Heart left ventricle (tissue), 16 donors: ENCODE results near the gene SRP68. TPM values are rescaled to one million over a fixed set of nuclear protein-coding genes. Genes with fewer than 3 reads are reported as not detected.

Experiments
- ATAC-seq, 4 donors: fragments of 200-7000 bp; cut with Tn5 transposase; one replicate each; pipeline ENCODE4 v1.9.1; 2020 to 2022; ENCODE audit warnings: moderate library complexity in 4 of 4, mild to moderate bottlenecking in 3 of 4, moderate number of reproducible peaks in 1 of 4
- DNase-seq, 5 donors: peaks; one replicate each; pipeline ENCODE4 v3.0.0-alpha.2; 2020
- H3K27ac ChIP-seq, 12 donors: fragments of 200-600 bp; sonication (generic) in 4 of 12; one replicate each; pipeline versions ENCODE4 v1.5.0 to v1.8.0; 2016 to 2022; ENCODE audit warnings: mild to moderate bottlenecking in 2 of 12
- H3K27me3 ChIP-seq, 9 donors: fragments of 200-600 bp; sonication (generic) in 2 of 9; one replicate each; pipeline versions ENCODE4 v1.5.1 to v1.8.0; 2016 to 2022; ENCODE audit warnings: mild to moderate bottlenecking in 3 of 9
- H3K36me3 ChIP-seq, 9 donors: fragments of 200-600 bp; sonication (generic) in 2 of 9; one replicate each; pipeline versions ENCODE4 v1.5.0 to v1.8.0; 2018 to 2022; ENCODE audit warnings: mild to moderate bottlenecking in 2 of 9
- H3K4me1 ChIP-seq, 12 donors: fragments of 200-600 bp; sonication (generic) in 4 of 12; one replicate each; pipeline versions ENCODE4 v1.5.0 to v1.8.0; 2016 to 2022; ENCODE audit warnings: mild to moderate bottlenecking in 3 of 12
- H3K4me3 ChIP-seq, 12 donors: fragments of 200-600 bp; sonication (generic) in 4 of 12; one replicate each; pipeline versions ENCODE4 v1.5.0 to v1.8.0; 2017 to 2022; ENCODE audit warnings: mild to moderate bottlenecking in 9 of 12, moderate library complexity in 4 of 12
- H3K9me3 ChIP-seq, 12 donors: fragments of 200-600 bp; sonication (generic) in 4 of 12; one replicate each; pipeline versions ENCODE4 v1.5.0 to v1.8.0; 2016 to 2022; ENCODE audit warnings: mild to moderate bottlenecking in 1 of 12
- POLR2A ChIP-seq, 2 donors: fragments of 450-650 bp; IDR thresholded peaks; one replicate each; pipeline ENCODE4 v1.6.1; 2017; ENCODE audit warnings: antibody characterized with exemption in 2 of 2, mild to moderate bottlenecking in 2 of 2, moderate library complexity in 2 of 2
- whole genome bisulfite sequencing, 4 donors: extraction: QIAGEN DNeasy Blood & Tissue Kit in 2 of 4; methylation state at CpG; one replicate each; pipeline versions ENCODE4 v1.1.5 to v1.1.7; 2013 to 2018; 5-methylcytosine and 5-hydroxymethylcytosine counted together
- intact Hi-C, 10 donors: fragments of 100-400 bp; cut with DNase I; formaldehyde crosslinking; loops; one replicate each; pipeline versions ENCODE4 v1.11.1 to v1.14.2; 2022
- polyA plus RNA-seq, 2 donors: library from polyadenylated mRNA; stranded (reverse); fragments of 200-250 nt; gene quantifications; one replicate each; pipeline ENCODE4 v1.2.3, GENCODE V29; 2013
- total RNA-seq, 9 donors: library from RNA; depleted of rRNA in 2 of 9; stranded (reverse); fragments of >200 nt in 2 of 9; fragmentation: NEBNext Ultra II Directional in 3 of 9; extraction: Animal tissue kit (Norgen Biotek cat#: 25700) in 3 of 9; gene quantifications; one replicate each; pipeline versions ENCODE4 v1.1.0 to v1.2.4, GENCODE V29; 2016 to 2023
- TF ChIP-seq, protein P1 (sequence below), 12 donors: fragments of 200-600 bp; sonication (generic) in 4 of 12; IDR thresholded peaks; one replicate each; pipeline versions ENCODE4 v1.5.0 to v1.8.0; 2018 to 2022; ENCODE audit warnings: antibody characterized with exemption in 12 of 12, mild to moderate bottlenecking in 5 of 12
- donor health status: ischemic (EF 13 %, LVEDD 7.1; RV severe dilation, severe dysfunction).
- donor health status: healthy with polysubstance abuse.
- donor health status: DM: no; HTN: yes; CAD: no.
- donor health status: DM: no; HTN: no; CAD: no.
- donor health status: ischemic (EF 25% LVEDD 6.9; RV normal size, moderate dysfunction).
- donor health status: ischemic (EF 25% LVEDD 5.7; RV mildly dilated, moderate dysfunction).
- donor health status: healthy.
- donor health status: DM: yes; HTN: yes; CAD: no.
- donor health status: ischemic (EF 35%, LVEDD 5.7; RV mildly dilated, moderate dysfunction).
- donor health status: nonischemic (EF 11% LVEDD 7.7; RV severe dilation, severe dysfunction).
- donor health status: DM: yes; HTN: yes; CAD: no.
- donor health status: PGD.
- donor health status: ischemic (EF 29% LVEDD 5.4; RV normal size, mild dysfunction).
- donor health status: nonischemic (EF 23%, LVEDD 6.1; RV moderate dilation, normal function).

The SRP68 gene
- total and polyA plus RNA-seq, 11 donors: 26.8 to 80.0 (median 59.4) TPM

DNA sequence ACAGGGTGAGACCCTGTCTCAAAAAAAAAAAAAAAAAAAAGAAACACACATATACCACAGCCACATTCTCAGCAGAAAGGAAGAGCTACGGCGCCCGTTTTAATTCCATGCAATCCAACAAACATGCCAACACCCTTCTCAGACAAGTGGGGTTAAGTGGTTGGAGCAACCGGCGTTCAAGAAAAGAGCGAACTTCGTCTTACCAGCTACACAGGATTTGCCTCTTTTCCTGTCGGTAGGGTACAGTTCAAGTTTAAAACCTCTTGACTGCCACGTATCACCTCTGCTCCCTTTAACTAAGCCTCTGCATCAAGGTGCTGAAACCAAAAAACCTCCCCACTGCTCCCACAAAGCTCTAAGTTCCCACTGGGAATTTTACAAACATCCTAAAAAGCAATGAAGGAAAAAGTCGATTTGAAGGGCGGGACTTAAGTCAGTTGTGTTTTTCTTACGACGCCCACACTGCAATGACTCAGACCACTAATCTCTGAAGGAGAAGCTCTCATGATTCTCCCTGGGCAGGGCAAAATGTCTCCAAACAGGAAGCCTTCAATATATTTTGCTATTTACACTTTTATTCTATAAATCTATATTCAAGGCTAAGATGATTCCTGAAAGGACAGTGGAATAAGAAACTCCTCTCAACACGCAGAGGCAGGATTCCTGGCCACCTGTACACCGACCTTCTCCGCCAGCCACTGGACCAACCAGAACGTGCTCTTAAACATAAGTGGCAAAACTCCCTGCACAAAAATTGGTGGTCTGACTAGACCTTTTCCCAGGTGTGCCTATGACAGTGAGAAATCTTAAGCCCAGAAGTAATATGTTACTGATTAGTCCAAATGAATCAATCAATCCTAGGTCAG lies 18.8 kb downstream of the SRP68 start:
- no peak for DNase-seq
- WGBS, 4 donors: 73 to 83% (median 78%) methylated on average over 17 of the region's 17 CpGs
- Histone ChIP-seq H3K36me3 (peaks cover 0 to 100% (median 98%) of the 10 kb centered on the region in 9 donors), H3K27me3 (no peaks in the 10 kb centered on the region), H3K27ac (no peak overlapping the region), H3K4me1 (peaks cover 0 to 2% (median 0%) of the 10 kb centered on the region in 12 donors), H3K9me3 (no peaks in the 10 kb centered on the region), H3K4me3 (no peak overlapping the region)
- intact Hi-C loops: no loop called here
- ATAC-seq: peak in 2 of 4 donors; percentile 46 to 63
- no peak for TF ChIP-seq POLR2A (IDR thresholded peaks at IDR 0.05)
- TF ChIP-seq, protein P1, sequence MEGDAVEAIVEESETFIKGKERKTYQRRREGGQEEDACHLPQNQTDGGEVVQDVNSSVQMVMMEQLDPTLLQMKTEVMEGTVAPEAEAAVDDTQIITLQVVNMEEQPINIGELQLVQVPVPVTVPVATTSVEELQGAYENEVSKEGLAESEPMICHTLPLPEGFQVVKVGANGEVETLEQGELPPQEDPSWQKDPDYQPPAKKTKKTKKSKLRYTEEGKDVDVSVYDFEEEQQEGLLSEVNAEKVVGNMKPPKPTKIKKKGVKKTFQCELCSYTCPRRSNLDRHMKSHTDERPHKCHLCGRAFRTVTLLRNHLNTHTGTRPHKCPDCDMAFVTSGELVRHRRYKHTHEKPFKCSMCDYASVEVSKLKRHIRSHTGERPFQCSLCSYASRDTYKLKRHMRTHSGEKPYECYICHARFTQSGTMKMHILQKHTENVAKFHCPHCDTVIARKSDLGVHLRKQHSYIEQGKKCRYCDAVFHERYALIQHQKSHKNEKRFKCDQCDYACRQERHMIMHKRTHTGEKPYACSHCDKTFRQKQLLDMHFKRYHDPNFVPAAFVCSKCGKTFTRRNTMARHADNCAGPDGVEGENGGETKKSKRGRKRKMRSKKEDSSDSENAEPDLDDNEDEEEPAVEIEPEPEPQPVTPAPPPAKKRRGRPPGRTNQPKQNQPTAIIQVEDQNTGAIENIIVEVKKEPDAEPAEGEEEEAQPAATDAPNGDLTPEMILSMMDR (IDR thresholded peaks at IDR 0.05): no peak

DNA sequence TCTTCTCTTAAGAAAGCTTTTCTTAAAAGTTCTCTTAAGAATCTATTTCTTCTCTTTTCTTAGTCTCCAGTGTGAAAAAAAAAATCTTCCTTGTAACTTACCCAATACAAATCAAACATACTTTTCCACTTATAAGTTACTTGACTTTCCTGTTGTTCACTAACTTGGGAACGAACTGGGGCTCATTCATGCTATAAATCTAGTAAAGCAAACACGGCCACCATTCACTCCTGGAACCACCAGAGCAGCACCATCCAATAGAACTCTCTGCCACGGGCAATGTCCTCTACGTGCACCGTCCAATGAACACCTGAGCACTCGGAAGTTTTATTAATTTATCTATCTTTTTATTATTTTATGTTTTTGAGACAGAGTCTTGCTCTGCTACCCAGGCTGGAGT lies 20.8 kb downstream of the SRP68 start:
- Histone ChIP-seq H3K4me1 (peaks cover 0 to 6% (median 0%) of the 10 kb centered on the region in 12 donors), H3K9me3 (no peaks in the 10 kb centered on the region), H3K4me3 (no peak overlapping the region), H3K27ac (peak overlapping the region in 1 of 12 donors; percentile 21), H3K27me3 (no peaks in the 10 kb centered on the region), H3K36me3 (peaks cover 0 to 100% (median 98%) of the 10 kb centered on the region in 9 donors)
- DNase-seq: no peak
- ATAC-seq: no peak
- intact Hi-C loops: no loop called here
- 91 to 94% (median 94%) methylated on average over 6 of the region's 6 CpGs for WGBS, 4 donors
- TF ChIP-seq, protein P1 (IDR thresholded peaks at IDR 0.05): no peak
- no peak for TF ChIP-seq POLR2A (IDR thresholded peaks at IDR 0.05)

DNA sequence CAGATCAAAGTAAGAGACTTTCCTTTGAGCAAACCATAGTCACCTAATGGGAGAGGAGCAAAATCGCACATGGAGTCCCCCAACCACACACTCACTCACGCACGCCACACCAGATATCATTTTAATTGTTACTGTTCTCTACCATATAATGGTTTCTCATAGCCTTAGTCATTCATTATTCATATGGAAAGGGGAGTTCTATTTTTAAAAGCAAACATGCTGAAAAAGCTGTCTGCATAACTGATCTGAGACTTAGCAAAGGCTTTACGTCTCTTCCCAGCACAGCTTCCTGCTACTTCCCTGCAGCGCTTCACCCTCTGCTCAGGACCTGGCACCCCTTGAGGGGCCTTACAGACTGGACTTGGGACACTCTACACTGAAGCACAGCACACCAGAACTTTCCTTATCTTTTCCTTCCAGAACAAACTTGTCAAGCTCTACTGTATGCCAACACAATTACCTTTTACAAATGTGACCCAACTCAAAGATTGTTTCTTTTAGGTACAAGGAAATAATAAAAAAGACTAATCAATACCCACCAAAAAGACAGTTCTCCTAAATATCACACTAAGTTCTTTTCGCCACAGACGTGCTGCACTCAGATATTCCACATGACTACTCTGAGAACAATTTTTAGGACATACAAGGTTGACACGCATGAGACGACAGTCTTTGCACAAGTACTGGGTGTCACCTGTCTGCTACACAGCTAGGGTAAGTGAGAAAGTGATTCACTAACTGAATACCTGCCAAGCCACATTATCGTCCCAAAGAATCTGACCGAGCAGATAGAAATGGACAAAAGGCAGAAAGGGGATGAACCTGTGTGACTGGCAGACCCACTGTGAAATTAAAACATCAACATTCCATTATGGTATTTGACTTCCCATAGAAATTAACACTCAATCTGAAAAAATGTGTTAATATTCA lies 21.5 kb downstream of the SRP68 start:
- H3K27ac ChIP-seq: peak overlapping the region in 1 of 12 donors; percentile 29
- ATAC-seq (no peak), DNase-seq (no peak)
- peaks cover 0 to 6% (median 0%) of the 10 kb centered on the region in 12 donors for H3K4me1 ChIP-seq
- peaks cover 0 to 100% (median 98%) of the 10 kb centered on the region in 9 donors for H3K36me3 ChIP-seq
- no peak overlapping the region for H3K4me3 ChIP-seq
- no peak for TF ChIP-seq POLR2A (IDR thresholded peaks at IDR 0.05)
- TF ChIP-seq, protein P1 (IDR thresholded peaks at IDR 0.05): no peak
- no peaks in the 10 kb centered on the region for H3K27me3 ChIP-seq
- intact Hi-C loops: no loop called here
- 78 to 95% (median 88%) methylated on average over 11 of the region's 11 CpGs for WGBS, 4 donors
- no peaks in the 10 kb centered on the region for H3K9me3 ChIP-seq
